Right lobe of liver (tissue), 6 donors: ENCODE results near the gene EIPR1. TPM values are rescaled to one million over a fixed set of nuclear protein-coding genes. Genes with fewer than 3 reads are reported as not detected.

ENCODE experiments used
- ATAC-seq, 4 donors: fragments of 200-7000 bp; cut with Tn5 transposase; one replicate each; pipeline ENCODE4 v1.9.1; 2020; ENCODE audit warnings: mild to moderate bottlenecking in 4 of 4, moderate library complexity in 4 of 4
- DNase-seq, 3 donors: peaks; one replicate each; pipeline ENCODE4 v3.0.0-alpha.2; 2020
- H3K27ac ChIP-seq, 3 donors: fragments of 200-600 bp; one replicate each; pipeline ENCODE4 v1.8.0; 2022
- H3K27me3 ChIP-seq, 2 donors: fragments of 200-600 bp; one replicate each; pipeline ENCODE4 v1.8.0; 2022
- H3K36me3 ChIP-seq, 4 donors: fragments of 200-600 bp; sonication (generic) in 1 of 4; one replicate each; pipeline versions ENCODE4 v1.5.1 to v1.8.0; 2017 to 2022; ENCODE audit warnings: control low read depth in 1 of 4
- H3K4me1 ChIP-seq, 4 donors: fragments of 200-600 bp; sonication (generic) in 1 of 4; one replicate each; pipeline versions ENCODE4 v1.5.1 to v1.8.0; 2017 to 2022; ENCODE audit warnings: control low read depth in 1 of 4
- H3K4me3 ChIP-seq, 3 donors: fragments of 200-600 bp; one replicate each; pipeline ENCODE4 v1.8.0; 2022
- H3K9me3 ChIP-seq, 4 donors: fragments of 200-600 bp; sonication (generic) in 1 of 4; one replicate each; pipeline versions ENCODE4 v1.5.1 to v1.8.0; 2017 to 2022; ENCODE audit warnings: control low read depth in 1 of 4
- CTCF ChIP-seq, 4 donors: fragments of 200-600 bp in 3 of 4; fragments of 450-650 bp in 1 of 4; IDR thresholded peaks; one replicate each; pipeline versions ENCODE4 v1.5.1 to v1.8.0; 2016 to 2022; ENCODE audit warnings: antibody characterized with exemption in 4 of 4, mild to moderate bottlenecking in 2 of 4
- POLR2A ChIP-seq: fragments of 450-650 bp; IDR thresholded peaks from one replicate; pipeline ENCODE4 v1.6.1; 2017; ENCODE audit warnings: antibody characterized with exemption, mild to moderate bottlenecking
- WGBS: methylation state at CpG from one replicate; pipeline ENCODE4 v1.1.6; 2018; ENCODE audit warnings: low coverage, low lambda C conversion rate; ENCODE audit not compliant: insufficient coverage; ENCODE audit errors: missing lambda C conversion rate; 5-methylcytosine and 5-hydroxymethylcytosine counted together
- intact Hi-C, 2 donors: fragments of 100-400 bp; cut with DNase I; formaldehyde crosslinking; loops; one replicate each; pipeline versions ENCODE4 v1.11.2 to v1.14.1; 2022
- total RNA-seq, 6 experiments: library from RNA; depleted of rRNA in 2 of 6; stranded (reverse); fragments of >200 nt in 2 of 6; fragmentation: NEBNext Ultra II Directional in 3 of 6; extraction: Animal tissue kit (Norgen Biotek cat#: 25700) in 3 of 6; gene quantifications; one replicate each; pipeline versions ENCODE4 v1.1.0 to v1.2.4, GENCODE V29; 2016 to 2023
- donor health status: DM: no; HTN: yes; CAD: no.
- donor health status: DM: no; HTN: no; CAD: no.
- donor health status: DM: no; HTN: no; CAD: no.
- donor health status: DM: no; HTN: yes; CAD: no.
- donor health status: DM: no; HTN: yes; CAD: no.

EIPR1 gene
- total RNA-seq, 6 experiments from 2014 or later: 6.8 to 40.6 (median 11.6) TPM

GRCh38 chr2:3326871-3327270 is 50.7 kb downstream of the EIPR1 start:
- no peak overlapping the region for H3K4me3 ChIP-seq
- H3K27ac ChIP-seq: no peak overlapping the region
- ATAC-seq: no peak
- 72% methylated on average over 7 of the region's 15 CpGs for WGBS
- H3K27me3 ChIP-seq: no peaks in the 10 kb centered on the region
- H3K4me1 ChIP-seq: peaks cover 0 to 19% (median 3%) of the 10 kb centered on the region in 4 donors
- H3K36me3 ChIP-seq: peaks cover 0 to 6% (median 0%) of the 10 kb centered on the region in 4 donors
- TF ChIP-seq POLR2A (no peak), CTCF (IDR thresholded peaks at IDR 0.05) (no peak)
- no peak for DNase-seq
- intact Hi-C loops: no loop called here
- no peaks in the 10 kb centered on the region for H3K9me3 ChIP-seq

GRCh38 chr2:3326182-3326537 is 51.5 kb downstream of the EIPR1 start:
- Histone ChIP-seq H3K27ac (no peak overlapping the region), H3K4me1 (peaks cover 0 to 19% (median 3%) of the 10 kb centered on the region in 4 donors), H3K4me3 (no peak overlapping the region), H3K36me3 (peaks cover 0 to 6% (median 0%) of the 10 kb centered on the region in 4 donors), H3K9me3 (no peaks in the 10 kb centered on the region), H3K27me3 (no peaks in the 10 kb centered on the region)
- TF ChIP-seq CTCF (IDR thresholded peaks at IDR 0.05): no peak
- TF ChIP-seq POLR2A: no peak
- no peak for ATAC-seq
- no peak for DNase-seq
- WGBS: 75% methylated on average over 4 of the region's 7 CpGs
- intact Hi-C loops: no loop called here

- H3K27me3 ChIP-seq: no peaks in the 10 kb centered on the region
- no peak overlapping the region for H3K4me3 ChIP-seq
- TF ChIP-seq CTCF (IDR thresholded peaks at IDR 0.05) (no peak), POLR2A (no peak)
- DNase-seq (no peak), ATAC-seq (no peak)
- intact Hi-C loops: no loop called here
- peaks cover 0 to 19% (median 3%) of the 10 kb centered on the region in 4 donors for H3K4me1 ChIP-seq
- no peaks in the 10 kb centered on the region for H3K9me3 ChIP-seq
- 67% methylated on average over 3 of the region's 11 CpGs for WGBS
- peak overlapping the region in 2 of 3 donors; percentile 72 to 85 for H3K27ac ChIP-seq
- peaks cover 0 to 4% (median 0%) of the 10 kb centered on the region in 4 donors for H3K36me3 ChIP-seq
These were observed 52.0 kb downstream of the EIPR1 start for GRCh38 chr2:3325458-3326181.

GRCh38 chr2:3324404-3325281 is 53.0 kb downstream of the EIPR1 start:
- TF ChIP-seq CTCF (IDR thresholded peaks at IDR 0.05) (peak in 1 of 4 donors; percentile 22), POLR2A (no peak)
- peak; percentile 96 to 98 (median 97) for ATAC-seq
- Histone ChIP-seq H3K9me3 (no peaks in the 10 kb centered on the region), H3K36me3 (no peaks in the 10 kb centered on the region), H3K4me1 (peaks cover 0 to 19% (median 3%) of the 10 kb centered on the region in 4 donors), H3K4me3 (peak overlapping the region in 2 of 3 donors; percentile 36 to 40), H3K27me3 (no peaks in the 10 kb centered on the region), H3K27ac (peak overlapping the region; percentile 25 to 85 (median 72))
- intact Hi-C loops: no loop called here
- DNase-seq: peak; percentile 46 to 87 (median 80)
- 50% methylated on average over 2 of the region's 34 CpGs for WGBS
